Caco-2 (cell line): Measurements from ENCODE around the gene ALDH3B1. TPM values are rescaled to one million over a fixed set of nuclear protein-coding genes. Genes with fewer than 3 reads are reported as not detected.

Experiments
- BruUV-seq: library from RNA; stranded (reverse); fragments of 400-500 nt; replicated peaks from 2 replicates; lab custom pipeline; 2021; lab: Mats Ljungman, UMichigan
- CTCF ChIA-PET: fragments of 300-600 bp; sonication (Branson Sonifier 250); formaldehyde crosslinking; loops from one replicate; lab custom pipeline; 2022; ENCODE audit warnings: antibody characterized with exemption; lab: Charles Lee
- POLR2A ChIA-PET: fragments of 300-600 bp; sonication (Branson Sonifier 250); formaldehyde crosslinking; loops from one replicate; lab custom pipeline; 2022; ENCODE audit warnings: antibody characterized with exemption; lab: Charles Lee
- DNase-seq, 2 experiments: peaks; one replicate each; pipeline versions ENCODE4 v3.0.0 to v3.0.0-alpha.2; 2020 to 2022
- H3K27me3 ChIP-seq: replicated peaks from 2 replicates; pipeline ENCODE4 v1.6.0; 2011; ENCODE audit warnings: low read length; ENCODE audit not compliant: control insufficient read depth, insufficient read depth
- H3K36me3 ChIP-seq: 2 replicates; pipeline ENCODE4 v1.5.1; 2011; ENCODE audit warnings: low read length; ENCODE audit not compliant: control insufficient read depth, insufficient read depth
- H3K4me1 ChIP-seq: fragments of 250-450 bp; sonication (Bioruptor Pico); 2 replicates; pipeline ENCODE4 v1.5.1; 2020; ENCODE audit warnings: mild to moderate bottlenecking
- H3K4me3 ChIP-seq: 2 replicates; pipeline ENCODE4 v1.5.1; 2011; ENCODE audit warnings: low read depth, mild to moderate bottlenecking, control low read depth, low read length
- H3K9me3 ChIP-seq: fragments of 250-450 bp; sonication (Bioruptor Pico); 2 replicates; pipeline ENCODE4 v1.5.1; 2020; ENCODE audit warnings: mild to moderate bottlenecking, moderate library complexity
- H3K27ac Mint-ChIP-seq: one replicate; pipeline ENCODE4 v1.8.0; 2022; ENCODE audit warnings: mixed read lengths; ENCODE audit not compliant: unreplicated experiment
- H3K27me3 Mint-ChIP-seq: one replicate; pipeline ENCODE4 v1.8.0; 2022; ENCODE audit warnings: mixed read lengths; ENCODE audit not compliant: insufficient read depth, unreplicated experiment
- H3K36me3 Mint-ChIP-seq: one replicate; pipeline ENCODE4 v1.8.0; 2022; ENCODE audit warnings: mild to moderate bottlenecking, mixed read lengths; ENCODE audit not compliant: insufficient read depth, unreplicated experiment
- H3K4me1 Mint-ChIP-seq: one replicate; pipeline ENCODE4 v1.8.0; 2022; ENCODE audit warnings: low read depth, mixed read lengths; ENCODE audit not compliant: unreplicated experiment
- H3K4me3 Mint-ChIP-seq: one replicate; pipeline ENCODE4 v1.8.0; 2022; ENCODE audit warnings: mild to moderate bottlenecking, moderate library complexity, mixed read lengths; ENCODE audit not compliant: unreplicated experiment
- H3K9me3 Mint-ChIP-seq: one replicate; pipeline ENCODE4 v1.8.0; 2022; ENCODE audit warnings: mixed read lengths; ENCODE audit not compliant: unreplicated experiment
- intact Hi-C: fragments of 100-400 bp; cut with micrococcal nuclease; formaldehyde crosslinking; loops from one replicate; pipeline ENCODE4 v1.10.0; 2022; ENCODE audit not compliant: unreplicated experiment
- total RNA-seq: library from RNA; stranded (reverse); gene quantifications from 2 replicates; pipeline ENCODE4 v1.2.3, GENCODE V29; 2022
- TF ChIP-seq, protein P1 (sequence below), 2 experiments: fragments of 200-600 bp in 1 of 2; IDR thresholded peaks; 1 replicate in 1 of 2; 2 replicates in 1 of 2; pipeline versions ENCODE4 v1.5.1 to v1.8.0; 2011 to 2022; ENCODE audit warnings: antibody characterized with exemption in 1 of 2, control low read depth in 1 of 2, inconsistent platforms in 1 of 2, low read depth in 1 of 2, low read length in 1 of 2, mild to moderate bottlenecking in 1 of 2, moderate library complexity in 1 of 2; ENCODE audit not compliant: insufficient read depth in 1 of 2, severe bottlenecking in 1 of 2, unreplicated experiment in 1 of 2

Gene ALDH3B1
- total RNA-seq, 1 experiment from 2014 or later, result 8.2 TPM

DNA sequence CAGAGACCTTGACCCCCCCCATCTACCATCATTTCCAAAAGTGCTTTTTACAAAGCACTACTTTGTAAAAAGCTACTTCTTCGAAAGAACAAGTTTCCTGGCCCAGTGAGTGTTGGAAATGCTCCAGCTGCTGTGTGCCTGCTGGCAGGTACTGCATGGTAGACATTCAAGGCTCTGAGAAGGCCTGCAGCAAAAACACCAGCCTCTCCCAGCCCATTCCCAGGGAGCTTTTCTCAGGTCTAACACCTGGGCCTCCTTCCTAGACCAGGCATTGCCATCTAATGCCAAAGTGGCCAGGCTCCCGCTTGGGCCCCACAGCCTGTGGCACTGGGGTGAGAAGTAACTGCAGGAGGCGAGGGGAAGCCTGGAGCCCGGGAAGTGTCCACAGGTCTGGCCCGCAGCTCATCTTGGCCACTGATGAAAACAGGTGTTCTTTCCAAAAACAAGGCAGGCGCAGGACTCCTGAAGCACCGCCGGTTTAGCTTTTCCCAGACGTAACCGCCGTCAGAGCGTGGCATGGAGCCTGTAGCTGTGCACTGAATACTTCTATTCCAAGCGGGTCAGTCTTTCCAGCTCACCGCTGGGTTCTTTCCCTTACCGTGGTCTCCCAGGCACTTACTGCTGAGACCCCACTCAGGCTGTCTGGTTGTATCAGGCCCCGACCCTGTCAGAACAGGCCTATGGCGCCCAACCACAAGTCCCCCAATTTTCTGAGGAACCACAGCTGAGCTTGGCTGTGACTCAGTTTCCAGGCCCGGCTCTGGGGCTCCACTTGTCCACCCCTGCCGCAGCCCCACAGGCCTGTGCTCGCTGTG is 27.5 kb downstream of the ALDH3B1 start:
- peaks cover 22% of the 10 kb centered on the region for H3K4me1 Mint-ChIP-seq
- BruUV-seq, result no TSS peak
- no peak for DNase-seq
- peaks cover 52% of the 10 kb centered on the region for H3K36me3 Mint-ChIP-seq
- TF ChIP-seq, protein P1, sequence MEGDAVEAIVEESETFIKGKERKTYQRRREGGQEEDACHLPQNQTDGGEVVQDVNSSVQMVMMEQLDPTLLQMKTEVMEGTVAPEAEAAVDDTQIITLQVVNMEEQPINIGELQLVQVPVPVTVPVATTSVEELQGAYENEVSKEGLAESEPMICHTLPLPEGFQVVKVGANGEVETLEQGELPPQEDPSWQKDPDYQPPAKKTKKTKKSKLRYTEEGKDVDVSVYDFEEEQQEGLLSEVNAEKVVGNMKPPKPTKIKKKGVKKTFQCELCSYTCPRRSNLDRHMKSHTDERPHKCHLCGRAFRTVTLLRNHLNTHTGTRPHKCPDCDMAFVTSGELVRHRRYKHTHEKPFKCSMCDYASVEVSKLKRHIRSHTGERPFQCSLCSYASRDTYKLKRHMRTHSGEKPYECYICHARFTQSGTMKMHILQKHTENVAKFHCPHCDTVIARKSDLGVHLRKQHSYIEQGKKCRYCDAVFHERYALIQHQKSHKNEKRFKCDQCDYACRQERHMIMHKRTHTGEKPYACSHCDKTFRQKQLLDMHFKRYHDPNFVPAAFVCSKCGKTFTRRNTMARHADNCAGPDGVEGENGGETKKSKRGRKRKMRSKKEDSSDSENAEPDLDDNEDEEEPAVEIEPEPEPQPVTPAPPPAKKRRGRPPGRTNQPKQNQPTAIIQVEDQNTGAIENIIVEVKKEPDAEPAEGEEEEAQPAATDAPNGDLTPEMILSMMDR (IDR thresholded peaks at IDR 0.05; ENCODE audit: insufficient read depth in 1 of 2, low read depth in 1 of 2, low read length in 1 of 2, severe bottlenecking in 1 of 2, unreplicated experiment in 1 of 2), result no peak
- H3K27ac Mint-ChIP-seq, result peak overlapping the region; percentile 39
- Histone ChIP-seq H3K36me3 (peaks cover 4% of the 10 kb centered on the region), H3K4me3 (no peak overlapping the region), H3K27me3 (no peaks in the 10 kb centered on the region), H3K9me3 (no peaks in the 10 kb centered on the region), H3K4me1 (peaks cover 34% of the 10 kb centered on the region)
- no peaks in the 10 kb centered on the region for H3K9me3 Mint-ChIP-seq
- POLR2A ChIA-PET, result interaction anchor here (0.6 to 1.0 kb wide), 4 partner anchors 9 to 1571 kb away, joined by 4 to 11 read pairs (median 7); partner anchors contain the start of gene PELI3
- intact Hi-C loops, result no loop called here
- CTCF ChIA-PET, result interaction anchor here (0.5 to 1.1 kb wide), 4 partner anchors 12 to 1870 kb away, joined by 3 to 4 read pairs (median 3); no protein-coding TSS in a partner anchor
- no peak overlapping the region for H3K4me3 Mint-ChIP-seq
- no peaks in the 10 kb centered on the region for H3K27me3 Mint-ChIP-seq

DNA sequence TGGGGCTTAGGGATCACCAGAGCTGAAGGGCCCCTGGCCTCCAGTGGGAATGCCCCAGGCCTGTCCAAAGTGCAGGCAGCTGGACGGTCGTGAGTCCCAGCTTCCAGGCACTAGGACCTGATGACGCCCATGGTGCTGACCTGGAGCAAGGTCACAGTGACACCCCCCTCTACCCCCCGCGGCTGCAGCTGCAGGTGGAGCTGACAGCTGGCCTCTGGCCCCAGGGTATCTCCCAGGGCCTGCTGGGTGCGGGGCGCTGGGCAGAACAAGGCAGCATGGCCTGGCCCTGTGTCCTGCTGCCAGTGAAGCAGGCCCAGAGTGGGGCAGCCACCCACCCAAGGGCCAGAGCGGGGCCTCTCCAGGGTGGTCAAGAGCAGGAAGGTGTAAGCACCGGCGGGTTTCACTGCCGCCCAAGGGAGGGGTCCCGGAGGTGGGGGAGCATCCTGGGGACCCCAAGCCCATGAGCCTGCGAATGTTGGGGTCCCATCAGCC is 28.1 kb downstream of the ALDH3B1 start:
- H3K9me3 ChIP-seq, result no peaks in the 10 kb centered on the region
- H3K4me3 Mint-ChIP-seq, result no peak overlapping the region
- no peaks in the 10 kb centered on the region for H3K27me3 ChIP-seq
- no peaks in the 10 kb centered on the region for H3K27me3 Mint-ChIP-seq
- ChIA-PET POLR2A (interaction anchor here (0.6 kb wide), 1 partner anchor 112 kb away, joined by 11 read pairs; no protein-coding TSS in a partner anchor), CTCF (interaction anchor here (1.1 kb wide), 1 partner anchor 13 kb away, joined by 3 read pairs; no protein-coding TSS in a partner anchor)
- BruUV-seq, result no TSS peak
- H3K36me3 ChIP-seq, result peaks cover 2% of the 10 kb centered on the region; the same call in 1 of the 2 replicates
- peaks cover 22% of the 10 kb centered on the region for H3K4me1 Mint-ChIP-seq
- H3K4me1 ChIP-seq, result peaks cover 37% of the 10 kb centered on the region
- H3K36me3 Mint-ChIP-seq, result peaks cover 52% of the 10 kb centered on the region
- H3K9me3 Mint-ChIP-seq, result no peaks in the 10 kb centered on the region
- peak overlapping the region; percentile 39 for H3K27ac Mint-ChIP-seq
- peak; percentile 90 to 96 for DNase-seq
- intact Hi-C loops, result no loop called here
- no peak overlapping the region for H3K4me3 ChIP-seq
- TF ChIP-seq, protein P1 (IDR thresholded peaks at IDR 0.05; ENCODE audit: insufficient read depth in 1 of 2, low read depth in 1 of 2, low read length in 1 of 2, severe bottlenecking in 1 of 2, unreplicated experiment in 1 of 2), result no peak

DNA sequence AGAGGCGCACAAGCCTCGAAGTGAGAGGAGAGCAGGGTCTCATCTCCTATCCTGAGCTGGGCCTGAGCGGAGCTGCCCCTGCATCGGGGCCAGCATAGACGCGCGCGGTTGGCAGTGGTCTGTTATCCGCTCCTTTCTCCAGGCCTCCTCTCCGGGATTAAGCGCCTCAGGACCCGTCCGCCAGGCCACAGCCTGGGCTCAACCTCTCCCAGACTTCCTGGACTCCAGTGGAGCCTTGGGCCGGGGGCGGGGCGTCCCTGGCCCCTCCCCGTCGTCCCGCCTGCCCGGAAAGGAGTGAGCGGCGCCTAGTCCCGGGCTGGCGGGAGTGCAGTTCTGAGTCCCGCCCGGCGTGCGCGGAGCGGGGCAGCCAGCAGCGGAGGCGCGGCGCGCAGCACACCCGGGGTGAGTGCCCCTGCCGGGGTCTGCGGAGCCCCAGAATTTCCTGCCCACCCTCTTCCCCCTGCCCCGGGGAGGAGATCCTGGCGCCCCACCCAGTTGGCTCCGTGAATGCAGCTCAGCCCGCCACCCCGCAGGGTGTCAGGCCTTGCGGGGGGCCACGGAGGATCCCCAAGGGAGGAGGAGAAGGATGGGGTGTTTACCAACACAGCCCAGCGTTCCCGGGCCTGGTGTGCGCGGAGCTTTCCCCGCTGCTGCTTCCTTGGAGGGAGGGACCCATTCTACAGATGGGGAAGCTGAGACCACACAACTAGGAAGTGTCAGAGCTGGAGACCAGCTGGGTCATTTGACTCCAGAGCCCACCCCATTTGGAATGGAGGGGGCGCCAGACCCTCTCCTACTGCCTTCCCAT is 28.8 kb downstream of the ALDH3B1 start, which contains the start of gene TCIRG1:
Gene TCIRG1, plus strand, starts transcription at position 308 of the 808 bp plus-strand sequence. CDS start 2,247 bp downstream, outside the sequence.
- CTCF ChIA-PET, result no interaction called here
- intact Hi-C loops, result no loop called here

More for the DNA sequence above, 28.8 kb downstream of the ALDH3B1 start, which contains the start of gene TCIRG1:
- DNase-seq, result peak in 1 of 2 experiments; percentile 39
- Mint-ChIP-seq H3K36me3 (peaks cover 50% of the 10 kb centered on the region), H3K4me1 (peaks cover 22% of the 10 kb centered on the region), H3K27ac (peak within 1 kb of the TSS; percentile 72), H3K9me3 (no peaks in the 10 kb centered on the region), H3K4me3 (no peak within 1 kb of the TSS), H3K27me3 (no peaks in the 10 kb centered on the region)
- TF ChIP-seq, protein P1 (IDR thresholded peaks at IDR 0.05; ENCODE audit: insufficient read depth in 1 of 2, low read depth in 1 of 2, low read length in 1 of 2, severe bottlenecking in 1 of 2, unreplicated experiment in 1 of 2), result no peak
- Histone ChIP-seq H3K4me3 (no peak within 1 kb of the TSS), H3K9me3 (no peaks in the 10 kb centered on the region), H3K27me3 (no peaks in the 10 kb centered on the region), H3K36me3 (peaks cover 2% of the 10 kb centered on the region; the same call in 1 of the 2 replicates), H3K4me1 (peaks cover 39% of the 10 kb centered on the region)
- POLR2A ChIA-PET, result no interaction called here
- no TSS peak for BruUV-seq
